Measurements from ENCODE around the gene SLC47A2.
A peak's percentile ranks its signal among the peaks of the same experiment; 100 is the strongest.

Gene SLC47A2

GRCh38 chr17:19644493-19645210, 71.7 kb downstream of the SLC47A2 start:
- H3K4me3 ChIP-seq (ENCODE audit: control insufficient read depth, low read depth, low read length): no peak overlapping the region
- peak; percentile 69 for DNase-seq (ENCODE audit: low read depth)
- no peak for TF ChIP-seq CTCF (conservative IDR thresholded peaks at IDR 0.05; ENCODE audit: control insufficient read depth, insufficient read depth, low read depth, low read length)

GRCh38 chr17:19642373-19642893, 74.0 kb downstream of the SLC47A2 start:
- DNase-seq (ENCODE audit: low read depth): no peak
- no peak overlapping the region for H3K4me3 ChIP-seq (ENCODE audit: control insufficient read depth, low read depth, low read length)
- TF ChIP-seq CTCF (conservative IDR thresholded peaks at IDR 0.05; ENCODE audit: control insufficient read depth, insufficient read depth, low read depth, low read length): no peak

GRCh38 chr17:19641687-19642372, 74.6 kb downstream of the SLC47A2 start:
- no peak overlapping the region for H3K4me3 ChIP-seq (ENCODE audit: control insufficient read depth, low read depth, low read length)
- TF ChIP-seq CTCF (conservative IDR thresholded peaks at IDR 0.05; ENCODE audit: control insufficient read depth, insufficient read depth, low read depth, low read length): no peak
- no peak for DNase-seq (ENCODE audit: low read depth)

- DNase-seq (ENCODE audit: low read depth): no peak
- no peak for TF ChIP-seq CTCF (conservative IDR thresholded peaks at IDR 0.05; ENCODE audit: control insufficient read depth, insufficient read depth, low read depth, low read length)
- H3K4me3 ChIP-seq (ENCODE audit: control insufficient read depth, low read depth, low read length): no peak overlapping the region
Observed at GRCh38 chr17:19631905-19632304, 84.5 kb downstream of the SLC47A2 start.

- DNase-seq (ENCODE audit: low read depth): no peak
- TF ChIP-seq CTCF (conservative IDR thresholded peaks at IDR 0.05; ENCODE audit: control insufficient read depth, insufficient read depth, low read depth, low read length): no peak
- H3K4me3 ChIP-seq (ENCODE audit: control insufficient read depth, low read depth, low read length): no peak overlapping the region
Observed at GRCh38 chr17:19630661-19631060, 85.7 kb downstream of the SLC47A2 start.

- H3K4me3 ChIP-seq (ENCODE audit: control insufficient read depth, low read depth, low read length): no peak overlapping the region
- no peak for DNase-seq (ENCODE audit: low read depth)
- TF ChIP-seq CTCF (conservative IDR thresholded peaks at IDR 0.05; ENCODE audit: control insufficient read depth, insufficient read depth, low read depth, low read length): no peak
Observed at GRCh38 chr17:19630035-19630434, 86.3 kb downstream of the SLC47A2 start.

All from fibroblast of mammary gland (primary cell).